Suppressor macrophage treated with lipopolysaccharide for 1 hour (primary cell): ENCODE data around the gene CA14.
"Not testable (repeated sequence)": the region's sequence is repeated elsewhere in the genome, so short reads cannot be mapped to it uniquely, and the experiment has no call there.

Source experiments
- DNase-seq, 3 donors: peaks; one replicate each; pipeline ENCODE4 v3.0.0-alpha.2; 2020 to 2022

Gene CA14

DNA sequence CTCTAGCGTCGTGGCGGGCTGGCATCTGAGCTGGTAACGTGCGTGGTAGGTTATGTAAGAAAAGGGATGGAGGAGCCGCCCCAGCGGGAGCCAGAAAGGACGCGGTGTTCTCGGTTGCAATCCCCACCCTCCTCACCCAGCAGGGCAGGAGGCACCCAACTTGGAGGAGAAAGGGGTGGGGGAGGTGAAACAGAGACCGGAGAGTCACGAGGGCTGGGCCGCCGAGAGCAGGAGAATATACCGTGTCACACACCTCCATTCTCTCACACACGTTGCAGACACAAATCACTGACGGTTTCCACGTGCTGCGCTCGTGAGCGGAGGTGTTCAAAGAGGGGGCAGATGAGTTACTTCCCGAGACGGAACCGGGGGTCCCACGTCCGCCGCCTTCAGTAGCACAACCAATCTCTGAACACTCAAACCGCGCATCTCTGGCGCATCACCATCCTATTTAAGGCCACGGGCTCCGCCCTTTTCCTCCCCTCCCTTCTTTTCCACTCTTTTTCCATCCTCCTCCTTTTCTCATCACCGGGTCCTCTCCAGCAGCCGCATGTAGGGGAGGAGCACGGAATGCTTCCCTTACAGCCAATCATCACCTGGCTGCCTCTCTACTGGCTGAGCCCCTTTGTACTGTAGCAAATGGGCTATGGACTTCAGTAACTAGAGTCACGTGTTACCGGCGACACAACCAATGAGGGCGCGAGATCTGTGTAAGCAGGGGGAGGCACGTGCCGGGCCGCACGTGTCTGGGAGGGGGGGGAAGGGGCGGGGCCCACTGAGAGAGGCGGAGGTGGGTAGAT, 24.4 kb downstream of the CA14 start, which contains the start of gene CIART:
Gene CIART (plus strand): TSS at position 797 of the 800 bp plus-strand sequence. CDS start 714 bp downstream, outside the sequence.
- peak; percentile 70 to 80 (median 71) for DNase-seq

GRCh38 chr1:150282558-150282958, 25.0 kb downstream of the CA14 start:
- DNase-seq: no peak

DNA sequence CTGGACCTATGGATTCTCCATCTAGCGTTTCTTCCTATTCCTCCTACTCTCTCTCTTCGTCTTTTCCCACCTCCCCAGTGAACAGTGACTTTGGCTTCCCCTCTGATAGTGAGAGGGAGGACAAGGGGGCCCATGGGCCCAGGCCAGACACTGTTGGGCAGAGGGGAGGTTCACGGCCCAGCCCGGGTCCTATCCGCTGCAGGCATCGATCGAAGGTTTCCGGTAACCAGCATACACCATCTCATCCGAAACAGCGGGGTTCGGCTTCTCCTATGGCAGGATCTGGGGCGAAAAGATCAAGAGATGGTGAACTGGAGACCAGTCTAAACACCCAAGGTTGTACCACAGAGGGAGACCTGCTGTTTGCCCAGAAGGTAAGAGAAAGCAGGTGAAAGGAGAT, 25.7 kb downstream of the CA14 start:
- no peak for DNase-seq

GRCh38 chr1:150288382-150288781, 30.8 kb downstream of the CA14 start:
- no peak for DNase-seq

GRCh38 chr1:150288822-150289221, 31.2 kb downstream of the CA14 start:
- no peak for DNase-seq

DNA sequence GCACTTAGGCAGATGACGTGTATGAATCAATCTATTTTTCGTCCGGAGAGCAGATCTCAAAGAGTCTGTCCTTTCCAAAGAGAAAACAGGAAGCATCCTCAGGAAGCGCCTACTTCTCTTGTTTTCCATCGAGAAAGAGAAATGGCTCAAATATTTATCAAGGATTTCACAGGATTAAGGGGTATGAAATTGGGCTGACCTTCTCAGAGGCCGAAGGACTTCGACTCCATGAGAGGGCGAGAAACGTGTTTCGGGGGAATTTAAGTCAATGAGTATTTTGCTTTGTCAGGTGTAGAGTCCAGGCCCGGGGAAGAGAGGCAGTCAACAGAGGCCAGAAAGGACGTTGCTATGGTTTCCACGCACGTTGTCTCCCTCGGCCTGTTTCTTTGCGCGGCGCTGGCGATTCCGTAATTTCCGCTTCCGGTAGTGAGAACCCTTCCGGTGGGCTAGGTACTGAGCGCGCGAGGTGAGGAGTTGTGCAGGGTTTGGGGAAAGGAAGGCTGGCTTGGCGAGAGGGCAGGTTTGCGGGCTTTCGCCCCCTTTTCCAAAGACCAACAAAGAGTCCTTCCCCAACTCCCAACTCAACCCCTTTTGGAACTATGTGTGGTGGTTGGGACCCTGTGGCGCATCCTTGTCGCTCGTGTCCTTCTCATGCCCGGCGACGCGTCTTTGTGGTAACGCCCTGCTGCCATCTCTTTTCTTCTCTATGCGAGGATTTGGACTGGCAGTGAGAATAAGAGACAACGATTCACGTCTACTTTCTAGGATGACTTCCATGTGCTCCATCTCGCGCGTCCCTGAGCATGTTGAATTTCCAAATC, 36.1 kb downstream of the CA14 start, which contains the start of gene MRPS21:
Gene MRPS21 (plus strand): TSS at position 429 of the 821 bp plus-strand sequence. CDS start 506 bp downstream, outside the sequence.
- peak; percentile 85 to 88 (median 87) for DNase-seq

GRCh38 chr1:150295476-150295875, 37.9 kb downstream of the CA14 start:
- no peak for DNase-seq

DNA sequence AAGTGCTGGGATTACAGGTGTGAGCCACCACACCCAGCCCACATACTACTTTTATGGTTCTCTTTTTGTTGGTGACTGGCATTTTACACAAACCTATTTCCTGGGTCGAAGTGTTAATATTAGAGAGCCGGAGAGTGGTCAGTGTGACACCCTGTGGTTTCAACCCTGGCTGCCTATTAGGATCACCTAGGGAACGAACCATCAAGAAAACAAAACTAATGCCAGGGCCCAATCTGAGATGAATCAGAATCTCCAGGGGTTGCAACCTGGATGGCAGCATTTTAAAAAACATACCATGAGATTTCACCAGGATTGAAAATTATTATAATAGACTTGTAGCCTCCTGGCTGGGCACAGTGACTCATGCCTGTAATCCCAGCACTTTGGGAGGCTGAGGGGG, 42.1 kb downstream of the CA14 start:
- DNase-seq: no peak

DNA sequence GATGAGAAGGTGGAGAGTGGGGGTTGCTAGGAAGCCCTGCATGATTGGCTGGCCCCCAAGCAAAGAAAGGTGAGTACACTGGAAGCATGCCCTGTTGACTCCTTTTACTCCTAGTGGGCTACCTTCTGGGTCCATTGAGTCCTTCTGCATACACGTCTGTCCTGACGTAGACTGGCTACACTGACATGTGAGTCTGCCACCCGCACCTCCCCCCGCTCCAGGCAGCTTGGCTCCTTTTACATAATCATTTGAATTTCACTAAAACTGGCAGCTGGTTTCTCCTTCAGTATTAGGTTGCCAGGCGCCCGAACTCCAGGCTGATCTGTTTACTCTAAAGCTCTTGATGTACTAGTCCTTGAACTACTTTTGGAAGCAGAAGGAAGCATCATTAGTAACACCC, 44.8 kb downstream of the CA14 start:
- no peak for DNase-seq

- no peak for DNase-seq
Measured at GRCh38 chr1:150302902-150303301, 45.3 kb downstream of the CA14 start.

DNA sequence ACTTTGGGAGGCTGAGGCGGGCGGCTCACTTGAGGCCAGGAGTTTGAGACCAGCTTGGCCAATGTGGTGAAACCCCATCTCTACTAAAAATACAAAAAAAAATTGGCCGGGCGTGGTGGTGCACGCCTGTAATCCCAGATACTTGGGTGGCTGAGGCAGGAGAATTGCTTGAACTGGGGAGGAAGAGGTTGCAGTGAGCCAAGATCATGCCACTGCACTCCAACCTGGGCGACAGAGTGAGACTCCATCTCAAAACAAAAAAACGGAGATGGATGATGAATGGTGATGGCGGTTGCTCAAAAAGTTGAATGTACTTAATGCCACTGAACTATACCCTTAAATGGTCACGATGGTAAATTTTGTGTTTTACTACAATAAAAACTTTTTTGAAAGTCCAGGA, 51.0 kb downstream of the CA14 start:
- not testable (repeated sequence) for DNase-seq

DNA sequence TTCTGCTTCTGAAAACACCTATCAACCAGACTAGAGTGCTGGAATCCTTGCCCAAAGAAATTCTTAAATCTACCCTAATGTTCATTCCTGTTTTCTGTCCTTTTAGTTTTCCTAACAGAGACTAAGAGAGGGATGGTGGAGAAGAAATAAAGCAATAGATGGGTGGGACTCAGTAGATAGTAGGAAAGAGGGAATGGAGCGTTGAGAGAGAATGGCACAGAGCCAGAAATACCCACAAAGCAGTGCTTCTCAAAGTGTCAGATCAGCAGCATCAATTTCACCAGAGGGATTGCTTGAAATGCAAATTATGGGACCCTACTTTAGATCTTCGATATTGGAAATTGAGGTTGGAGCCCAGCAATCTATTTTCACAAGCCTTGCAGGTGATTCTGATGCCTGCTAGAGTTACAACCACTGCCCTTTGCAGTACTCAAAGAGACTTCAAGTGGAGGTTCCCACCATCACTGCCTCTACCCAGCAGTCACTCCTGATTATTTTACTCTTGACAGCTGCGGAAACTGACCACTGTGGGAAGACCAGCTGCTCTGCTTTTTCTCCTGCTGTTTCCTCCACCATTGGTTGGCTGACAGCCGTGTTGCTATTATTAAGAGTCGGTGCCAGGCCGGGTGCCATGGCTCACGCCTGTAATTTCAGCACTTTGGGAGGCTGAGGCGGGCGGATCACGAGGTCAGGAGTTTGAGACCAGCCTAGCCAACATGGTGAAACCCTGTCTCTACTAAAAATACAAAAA, 52.4 kb downstream of the CA14 start:
- DNase-seq: no peak

DNA sequence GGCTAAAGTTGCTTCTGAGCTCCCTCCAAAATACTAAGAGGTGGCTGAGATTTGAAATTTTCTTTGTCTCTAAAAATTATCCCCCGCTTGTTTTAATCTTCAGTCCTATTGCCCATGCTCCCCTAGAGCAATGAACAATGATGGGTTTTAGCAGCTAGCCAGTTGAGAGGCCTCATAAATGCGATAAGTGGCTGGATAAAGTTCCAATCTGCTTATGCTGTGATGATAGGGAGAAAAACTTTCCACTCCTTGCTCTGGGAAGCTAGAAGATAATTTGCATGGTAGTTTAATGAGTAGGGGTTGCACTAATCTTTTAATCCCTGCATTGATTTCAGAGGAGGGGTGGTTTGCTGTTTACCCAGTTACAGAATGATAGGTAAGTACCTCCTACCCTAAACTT, 54.2 kb downstream of the CA14 start:
- no peak for DNase-seq
